ENCODE results near the gene PRXL2A.

GRCh38 chr10:80468002-80468401 lies 59.7 kb downstream of the PRXL2A start:
- TF ChIP-seq YY1 (IDR thresholded peaks at IDR 0.05; ENCODE audit: low read depth): no peak
- no peak for TF ChIP-seq TCF12 (IDR thresholded peaks at IDR 0.05)
- TF ChIP-seq MXI1 (IDR thresholded peaks at IDR 0.05; ENCODE audit: low read depth, low read length): no peak
- no peak for TF ChIP-seq CTCF (IDR thresholded peaks at IDR 0.05)
- no peak for TF ChIP-seq POLR2AphosphoS5 (IDR thresholded peaks at IDR 0.05; ENCODE audit: low read depth, low read length)
- TF ChIP-seq RAD21 (IDR thresholded peaks at IDR 0.05; ENCODE audit: low read length): no peak
- no peak for TF ChIP-seq JUND (IDR thresholded peaks at IDR 0.05)
- no peak for TF ChIP-seq EP300 (IDR thresholded peaks at IDR 0.05; ENCODE audit: borderline replicate concordance in 1 of 2, low read depth in 1 of 2, low read length in 1 of 2)
- TF ChIP-seq SIN3A (IDR thresholded peaks at IDR 0.05; ENCODE audit: borderline replicate concordance, low read depth, low read length): no peak
- TF ChIP-seq USF2 (IDR thresholded peaks at IDR 0.05; ENCODE audit: borderline replicate concordance, low read depth, low read length): no peak
- TF ChIP-seq REST (IDR thresholded peaks at IDR 0.05; ENCODE audit: low read depth, low read length): no peak
- no peak for TF ChIP-seq NFIC (IDR thresholded peaks at IDR 0.05; ENCODE audit: borderline replicate concordance)
- no peak for TF ChIP-seq NRF1 (IDR thresholded peaks at IDR 0.05; ENCODE audit: low read depth, low read length)
- no peak for TF ChIP-seq MEF2A (IDR thresholded peaks at IDR 0.05; ENCODE audit: borderline replicate concordance, low read depth)

Data from SK-N-SH (cell line).